A549 (cell line): ENCODE results near the gene CHTF8. TPM values are rescaled to one million over a fixed set of nuclear protein-coding genes. Genes with fewer than 3 reads are reported as not detected.
A peak's percentile ranks its signal among the peaks of the same experiment; 100 is the strongest.

Experiments
- ATAC-seq, 2 experiments: fragments of 200-7000 bp in 1 of 2; fragments of >200 bp in 1 of 2; cut with Nextera tagmentation in 1 of 2; cut with Tn5 transposase in 1 of 2; 3 replicates each; pipeline versions ENCODE4 v1.8.0 to v1.9.1; 2018 to 2020; ENCODE audit warnings: mild to moderate bottlenecking in 1 of 2, moderate library complexity in 1 of 2
- CTCF ChIA-PET: fragments of 300-600 bp; sonication (Branson Sonifier 250); formaldehyde crosslinking; extraction: SDS; loops from one replicate; lab custom pipeline; 2021; ENCODE audit warnings: antibody characterized with exemption, inconsistent platforms; lab: Yijun Ruan, JAX
- POLR2A ChIA-PET: fragments of 350-600 bp; formaldehyde crosslinking; extraction: SDS; loops from one replicate; lab custom pipeline; 2021; ENCODE audit warnings: antibody characterized with exemption, inconsistent platforms; lab: Yijun Ruan, JAX
- DNase-seq, 2 experiments: peaks; one replicate each; pipeline versions ENCODE4 v3.0.0 to v3.0.0-alpha.2; 2011 to 2016; ENCODE audit warnings: low read depth in 1 of 2, low spot score in 1 of 2
- FAIRE-seq: peaks from 2 replicates; lab custom pipeline; 2011; peaks lifted over from hg19 to GRCh38; lab: Jason Lieb, UNC
- H3K27ac ChIP-seq, 2 experiments: fragments of >200 bp; sonication (Bioruptor Twin); formaldehyde crosslinking; 3 replicates each; pipeline ENCODE4 v1.5.1; 2016 to 2017
- H3K4me1 ChIP-seq: fragments of >200 bp; sonication (Bioruptor Twin); formaldehyde crosslinking; 3 replicates; pipeline ENCODE4 v1.6.1; 2016
- H3K4me2 ChIP-seq: fragments of >200 bp; sonication (Bioruptor Twin); formaldehyde crosslinking; 3 replicates; pipeline ENCODE4 v1.6.1; 2016
- H3K4me3 ChIP-seq: fragments of >200 bp; sonication (Bioruptor Twin); formaldehyde crosslinking; 3 replicates; pipeline ENCODE4 v1.5.1; 2016
- H3K9me3 ChIP-seq: fragments of >200 bp; sonication (Bioruptor Twin); formaldehyde crosslinking; 3 replicates; pipeline ENCODE4 v1.6.1; 2016
- CHD2 ChIP-seq: fragments of 150-350 bp; IDR thresholded peaks from 2 replicates; pipeline ENCODE4 v1.6.1; 2014; ENCODE audit warnings: low read length; ENCODE audit not compliant: partially characterized antibody
- EHMT2 ChIP-seq: fragments of 200-600 bp; sonication (generic); IDR thresholded peaks from 2 replicates; pipeline ENCODE4 v1.6.1; 2016; ENCODE audit warnings: antibody characterized with exemption, low read depth, mild to moderate bottlenecking, moderate library complexity
- EP300 ChIP-seq, 2 experiments: fragments of >200 bp; sonication (Bioruptor Twin); formaldehyde crosslinking; IDR thresholded peaks; 2 replicates in 1 of 2; 3 replicates in 1 of 2; pipeline ENCODE4 v1.6.1; 2016 to 2017
- ESRRA ChIP-seq: fragments of 150-350 bp; IDR thresholded peaks from 2 replicates; pipeline ENCODE4 v1.6.1; 2014; ENCODE audit warnings: mild to moderate bottlenecking, low read length, borderline replicate concordance
- FOSL2 ChIP-seq, 2 experiments: fragments of 450-650 bp in 1 of 2; fragments of >200 bp in 1 of 2; sonication (Bioruptor Twin) in 1 of 2; formaldehyde crosslinking; IDR thresholded peaks; 2 replicates each; pipeline versions ENCODE4 v1.5.0 to v1.6.1; 2016 to 2020; ENCODE audit warnings: mild to moderate bottlenecking in 1 of 2, moderate library complexity in 1 of 2
- KDM5A ChIP-seq: fragments of 200-600 bp; sonication (generic); IDR thresholded peaks from 2 replicates; pipeline ENCODE4 v1.6.1; 2016; ENCODE audit warnings: antibody characterized with exemption, mild to moderate bottlenecking
- MAFK ChIP-seq: fragments of 450-650 bp; IDR thresholded peaks from 2 replicates; pipeline ENCODE4 v1.6.1; 2014; ENCODE audit not compliant: partially characterized antibody
- MAZ ChIP-seq: fragments of 150-350 bp; IDR thresholded peaks from 2 replicates; pipeline ENCODE4 v1.6.1; 2014; ENCODE audit warnings: antibody characterized with exemption, low read depth, low read length, borderline replicate concordance
- RAD21 ChIP-seq, 2 experiments: fragments of >200 bp in 1 of 2; sonication (Bioruptor Twin) in 1 of 2; formaldehyde crosslinking in 1 of 2; IDR thresholded peaks in 1 of 2; conservative IDR thresholded peaks in 1 of 2; 2 replicates in 1 of 2; 3 replicates in 1 of 2; pipeline ENCODE4 v1.6.1; 2012 to 2018; ENCODE audit warnings: inconsistent platforms in 1 of 2
- RARB ChIP-seq: fragments of 250-450 bp; sonication (Bioruptor Pico); IDR thresholded peaks from 2 replicates; pipeline ENCODE4 v1.8.0; 2021; ENCODE audit warnings: mild to moderate bottlenecking, moderate library complexity
- WGBS: methylation state at CpG from one replicate; pipeline ENCODE4 v1.1.6; 2017; ENCODE audit errors: missing lambda C conversion rate; 5-methylcytosine and 5-hydroxymethylcytosine counted together
- polyA plus RNA-seq, 4 experiments: library from polyadenylated mRNA; depleted of rRNA in 3 of 4; stranded (reverse); fragments of >200 nt; fragmentation: RNase III in 1 of 4; extraction: RNeasy Plus Mini Kit Qiagen cat#74134 plus additional on column Dnase treatment in 1 of 4; gene quantifications; 2 replicates in 3 of 4; 3 replicates in 1 of 4; pipeline ENCODE4 v1.2.3, GENCODE V29; 2011 to 2017
- TF ChIP-seq, protein P1 (sequence below): IDR thresholded peaks from 2 replicates; pipeline ENCODE4 v1.6.1; 2012; ENCODE audit warnings: low read depth, borderline replicate concordance
- TF ChIP-seq, protein P2 (sequence below): fragments of >200 bp; sonication (Bioruptor Twin); formaldehyde crosslinking; IDR thresholded peaks from 3 replicates; pipeline ENCODE4 v1.6.1; 2016
- TF ChIP-seq, protein P3 (sequence below): fragments of >200 bp; sonication (Bioruptor Twin); formaldehyde crosslinking; IDR thresholded peaks from 3 replicates; pipeline ENCODE4 v1.5.1; 2016
- TF ChIP-seq, protein P4 (sequence below): IDR thresholded peaks from 2 replicates; pipeline ENCODE4 v1.6.1; 2012

CHTF8 gene
- polyA plus RNA-seq, 2 of the 4 experiments (the other 2 are of a cell fraction): 78.7 to 81.6 TPM

DNA sequence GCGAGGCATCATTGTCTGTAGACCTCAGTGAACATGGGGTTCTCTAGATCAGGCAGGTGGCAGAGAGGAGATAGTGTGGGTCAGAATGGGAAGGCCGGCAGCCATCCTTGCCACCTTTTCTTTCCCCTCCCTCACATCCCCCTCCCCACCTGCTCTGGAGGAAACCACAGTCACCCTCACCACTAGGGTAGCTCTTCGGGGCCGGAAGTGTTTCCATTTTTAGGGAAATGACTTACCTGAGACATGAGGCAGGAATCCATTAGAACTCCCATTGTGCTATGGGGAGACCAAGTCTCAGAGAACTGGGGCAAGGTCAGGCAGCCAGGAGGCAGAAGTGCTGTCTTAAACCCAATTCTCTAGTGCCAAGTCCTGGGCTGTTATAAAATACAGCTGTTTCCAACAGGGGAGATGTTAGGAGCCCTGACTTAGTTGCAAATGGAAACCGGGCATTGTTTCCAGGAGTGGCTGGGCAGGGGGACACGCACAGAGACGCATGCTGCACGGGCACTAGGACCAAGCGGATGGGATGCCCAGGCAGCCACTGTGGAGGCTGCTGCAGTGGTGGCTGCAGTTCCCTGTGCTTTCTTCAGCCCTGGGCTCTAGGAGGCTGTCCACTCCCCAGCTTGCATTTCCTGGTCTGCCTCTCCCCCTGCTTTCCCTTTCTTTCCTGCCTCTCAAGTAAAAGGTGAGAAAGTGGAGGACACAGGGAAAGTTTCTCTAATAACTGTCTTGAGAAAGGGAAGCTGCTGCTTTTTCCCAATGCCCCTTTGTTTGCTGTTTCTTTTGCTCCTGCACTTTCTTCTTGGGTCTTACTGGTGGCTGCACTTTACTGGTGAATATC lies 24.1 kb downstream of the CHTF8 start:
- ChIA-PET CTCF (interaction anchor here (0.6 to 24.8 kb wide), 13 partner anchors 9 to 1169 kb away, joined by 3 to 503 read pairs (median 4); no protein-coding TSS in a partner anchor), POLR2A (no interaction called here)
- Histone ChIP-seq H3K4me1 (peaks cover 18% of the 10 kb centered on the region), H3K27ac (peak overlapping the region in 1 of 2 experiments; percentile 94; a peak in 2 of 6 replicates)
- 85% methylated on average over 9 of the region's 9 CpGs for WGBS
- peak in 1 of 2 experiments; percentile 9; a peak in 1 of 6 replicates for ATAC-seq
- no peak for FAIRE-seq
- peak in 1 of 2 experiments; percentile 32 for DNase-seq
- no peak for TF ChIP-seq EP300 (IDR thresholded peaks at IDR 0.05)
- no peak for TF ChIP-seq CHD2
- no peak for TF ChIP-seq MAFK
- TF ChIP-seq FOSL2 (IDR thresholded peaks at IDR 0.05): no peak
- TF ChIP-seq FOSL2 (CRISPR knock-in tag; IDR thresholded peaks at IDR 0.05): no peak
- TF ChIP-seq, all 56 proteins: peak for 0
- no peaks in the 10 kb centered on the region for H3K9me3 ChIP-seq
- no peak overlapping the region for H3K4me3 ChIP-seq
- H3K4me2 ChIP-seq: peak overlapping the region; percentile 84; the same call in 2 of the 3 replicates

DNA sequence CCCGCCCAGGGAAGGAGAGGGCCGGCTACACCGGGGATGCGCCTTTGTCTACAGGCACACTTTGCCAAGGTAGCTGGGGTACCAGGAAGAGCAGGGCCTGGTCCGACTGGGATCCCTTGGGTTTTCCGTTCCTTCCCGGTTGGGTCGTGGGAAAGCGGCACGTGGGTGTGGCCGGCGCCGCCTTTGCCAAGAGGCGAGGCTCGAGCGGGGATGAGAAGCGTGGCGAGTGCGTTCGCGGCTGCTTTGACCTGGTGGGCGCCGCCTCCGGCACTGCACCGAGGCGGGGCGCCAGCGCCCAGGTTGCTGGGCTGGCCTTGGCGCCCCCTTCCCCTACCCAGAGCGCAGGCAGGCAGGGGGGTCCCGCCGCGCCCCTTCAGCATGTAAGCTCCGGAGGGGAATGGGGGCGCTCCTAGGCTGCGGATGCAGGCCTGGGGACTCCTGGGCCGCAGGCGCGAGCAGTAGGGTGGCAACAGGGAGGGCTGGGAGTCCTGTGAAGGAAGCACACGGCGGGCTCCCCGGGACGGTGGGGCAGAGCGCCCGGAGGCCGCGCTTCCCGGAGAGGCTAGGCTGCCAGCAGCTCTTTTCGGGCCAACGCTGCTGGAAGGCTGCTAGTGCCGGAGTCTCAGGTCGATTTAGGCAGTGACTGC lies 24.9 kb downstream of the CHTF8 start:
- Histone ChIP-seq H3K9me3 (no peaks in the 10 kb centered on the region), H3K4me3 (peak overlapping the region; percentile 91), H3K27ac (peak overlapping the region; percentile 88 to 94), H3K4me2 (peak overlapping the region; percentile 84), H3K4me1 (peaks cover 26% of the 10 kb centered on the region)
- WGBS: 62% methylated on average over 44 of the region's 52 CpGs
- ChIA-PET POLR2A (no interaction called here), CTCF (interaction anchor here (0.6 to 24.8 kb wide), 9 partner anchors 10 to 517 kb away, joined by 3 to 503 read pairs (median 4); no protein-coding TSS in a partner anchor)
- DNase-seq: peak in 1 of 2 experiments; percentile 25
- peak in 1 of 2 experiments; percentile 7; a peak in 3 of 6 replicates for ATAC-seq
- no peak for FAIRE-seq
- TF ChIP-seq, protein P1, sequence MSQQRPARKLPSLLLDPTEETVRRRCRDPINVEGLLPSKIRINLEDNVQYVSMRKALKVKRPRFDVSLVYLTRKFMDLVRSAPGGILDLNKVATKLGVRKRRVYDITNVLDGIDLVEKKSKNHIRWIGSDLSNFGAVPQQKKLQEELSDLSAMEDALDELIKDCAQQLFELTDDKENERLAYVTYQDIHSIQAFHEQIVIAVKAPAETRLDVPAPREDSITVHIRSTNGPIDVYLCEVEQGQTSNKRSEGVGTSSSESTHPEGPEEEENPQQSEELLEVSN: 0 out of 2 replicates have a peak, but pooled peaks have one; percentile 28
- no peak for TF ChIP-seq EHMT2
- TF ChIP-seq, all 56 proteins: peak for 1

DNA sequence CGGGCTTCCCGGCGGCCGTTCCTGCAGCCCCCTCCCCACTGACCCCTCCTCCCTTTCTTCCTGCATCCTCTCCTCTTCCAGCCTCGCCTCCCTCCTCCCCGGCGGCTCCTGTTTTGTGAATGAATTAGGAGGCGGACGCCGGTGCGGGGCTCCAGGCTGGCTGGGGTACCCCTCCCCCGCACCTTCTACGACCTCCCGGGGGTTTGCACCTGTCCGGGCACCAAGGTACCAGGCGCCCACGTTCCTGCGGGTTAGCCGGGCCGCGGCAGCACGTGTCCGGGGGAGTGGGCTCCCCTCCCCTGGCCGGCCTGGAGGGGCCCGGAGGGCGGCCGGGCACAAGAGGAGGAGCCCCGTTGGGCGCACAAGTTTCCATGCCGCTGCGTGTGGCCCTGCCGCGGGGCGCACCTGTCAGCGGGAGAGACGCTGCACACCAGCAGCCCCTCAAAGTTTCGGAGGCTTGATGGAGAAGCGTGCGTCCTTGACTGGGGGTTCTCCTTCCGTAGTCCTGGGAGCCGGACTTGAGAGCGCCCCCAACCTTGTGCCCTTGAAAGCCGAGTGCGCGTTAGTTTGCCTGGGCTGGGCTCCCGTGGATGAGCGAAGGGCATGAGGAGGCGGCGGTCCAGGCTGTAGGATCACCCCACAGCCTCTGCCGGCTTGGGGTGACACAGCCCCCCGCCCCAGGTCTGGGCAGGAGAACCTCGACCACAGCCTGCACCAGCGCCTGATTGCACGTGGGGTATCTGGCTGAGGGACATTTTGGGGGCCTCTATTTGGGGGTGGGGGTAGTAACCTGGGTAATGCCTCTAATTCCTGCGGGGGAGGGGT lies 25.7 kb downstream of the CHTF8 start:
- FAIRE-seq: no peak
- peaks cover 27% of the 10 kb centered on the region for H3K4me1 ChIP-seq
- TF ChIP-seq ESRRA: no peak
- TF ChIP-seq RARB (CRISPR knock-in tag): no peak
- TF ChIP-seq KDM5A: no peak
- TF ChIP-seq, protein P1: no peak; the same call in 1 of the 2 replicates
- TF ChIP-seq, protein P2, sequence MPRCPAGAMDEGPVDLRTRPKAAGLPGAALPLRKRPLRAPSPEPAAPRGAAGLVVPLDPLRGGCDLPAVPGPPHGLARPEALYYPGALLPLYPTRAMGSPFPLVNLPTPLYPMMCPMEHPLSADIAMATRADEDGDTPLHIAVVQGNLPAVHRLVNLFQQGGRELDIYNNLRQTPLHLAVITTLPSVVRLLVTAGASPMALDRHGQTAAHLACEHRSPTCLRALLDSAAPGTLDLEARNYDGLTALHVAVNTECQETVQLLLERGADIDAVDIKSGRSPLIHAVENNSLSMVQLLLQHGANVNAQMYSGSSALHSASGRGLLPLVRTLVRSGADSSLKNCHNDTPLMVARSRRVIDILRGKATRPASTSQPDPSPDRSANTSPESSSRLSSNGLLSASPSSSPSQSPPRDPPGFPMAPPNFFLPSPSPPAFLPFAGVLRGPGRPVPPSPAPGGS: no peak
- no peak for TF ChIP-seq MAZ
- TF ChIP-seq, protein P3, sequence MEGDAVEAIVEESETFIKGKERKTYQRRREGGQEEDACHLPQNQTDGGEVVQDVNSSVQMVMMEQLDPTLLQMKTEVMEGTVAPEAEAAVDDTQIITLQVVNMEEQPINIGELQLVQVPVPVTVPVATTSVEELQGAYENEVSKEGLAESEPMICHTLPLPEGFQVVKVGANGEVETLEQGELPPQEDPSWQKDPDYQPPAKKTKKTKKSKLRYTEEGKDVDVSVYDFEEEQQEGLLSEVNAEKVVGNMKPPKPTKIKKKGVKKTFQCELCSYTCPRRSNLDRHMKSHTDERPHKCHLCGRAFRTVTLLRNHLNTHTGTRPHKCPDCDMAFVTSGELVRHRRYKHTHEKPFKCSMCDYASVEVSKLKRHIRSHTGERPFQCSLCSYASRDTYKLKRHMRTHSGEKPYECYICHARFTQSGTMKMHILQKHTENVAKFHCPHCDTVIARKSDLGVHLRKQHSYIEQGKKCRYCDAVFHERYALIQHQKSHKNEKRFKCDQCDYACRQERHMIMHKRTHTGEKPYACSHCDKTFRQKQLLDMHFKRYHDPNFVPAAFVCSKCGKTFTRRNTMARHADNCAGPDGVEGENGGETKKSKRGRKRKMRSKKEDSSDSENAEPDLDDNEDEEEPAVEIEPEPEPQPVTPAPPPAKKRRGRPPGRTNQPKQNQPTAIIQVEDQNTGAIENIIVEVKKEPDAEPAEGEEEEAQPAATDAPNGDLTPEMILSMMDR: peak; percentile 8; the same call in 1 of the 3 replicates
- TF ChIP-seq RAD21 (conservative IDR thresholded peaks at IDR 0.05 in 1 of 2, IDR thresholded peaks at IDR 0.05 in 1 of 2): 0 out of 5 replicates have a peak, but pooled peaks of 1 of the 2 experiments have one; percentile 2
- TF ChIP-seq, protein P4, sequence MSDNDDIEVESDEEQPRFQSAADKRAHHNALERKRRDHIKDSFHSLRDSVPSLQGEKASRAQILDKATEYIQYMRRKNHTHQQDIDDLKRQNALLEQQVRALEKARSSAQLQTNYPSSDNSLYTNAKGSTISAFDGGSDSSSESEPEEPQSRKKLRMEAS: peak; percentile 21; the same call in 1 of the 2 replicates
- no peaks in the 10 kb centered on the region for H3K9me3 ChIP-seq
- 2% methylated on average over 24 of the region's 55 CpGs for WGBS
- peak in 1 of 2 experiments; percentile 36 for DNase-seq
- H3K27ac ChIP-seq: peak overlapping the region; percentile 88 to 94
- ChIA-PET POLR2A (interaction anchor here (0.6 to 1.7 kb wide), 7 partner anchors 9 to 66 kb away, joined by 3 to 10 read pairs (median 4); no protein-coding TSS in a partner anchor), CTCF (interaction anchor here (0.7 to 24.8 kb wide), 23 partner anchors 9 to 360 kb away, joined by 3 to 503 read pairs (median 6); no protein-coding TSS in a partner anchor)
- H3K4me2 ChIP-seq: peak overlapping the region; percentile 84
- peak overlapping the region; percentile 91 for H3K4me3 ChIP-seq
- ATAC-seq: peak; percentile 37 to 38; a peak in 5 of 6 replicates
